Hematopoietic multipotent progenitor cell treated with erythropoietin and hydrocortisone succinate and interleukin-3 and kit ligand, for 4 days (in vitro differentiated cells): Measurements from ENCODE around the gene TMEM79.

Source experiments
- DNase-seq: peaks from one replicate; pipeline ENCODE4 v3.0.0-alpha.2; 2015

Gene TMEM79

GRCh38 chr1:156284112-156284511 is at the start of gene TMEM79:
TSS of gene TMEM79 (plus strand) at chr1:156284325. CDS start at chr1:156285227, 902 bp downstream.
- no peak for DNase-seq

GRCh38 chr1:156236164-156236563 is 48.0 kb upstream of the TMEM79 start:
- DNase-seq, result no peak

- no peak for DNase-seq
Measured at GRCh38 chr1:156238248-156238647, 45.9 kb upstream of the TMEM79 start.

GRCh38 chr1:156241311-156241811 is 42.8 kb upstream of the TMEM79 start:
- DNase-seq, result peak; percentile 26

- peak; percentile 21 for DNase-seq
Measured at GRCh38 chr1:156241926-156242325, 42.2 kb upstream of the TMEM79 start, which contains the start of gene BGLAP. TSS of gene BGLAP (plus strand) at chr1:156242184. CDS start at chr1:156242232, 48 bp downstream.

- no peak for DNase-seq
Measured at GRCh38 chr1:156242738-156243137, 41.4 kb upstream of the TMEM79 start.

- DNase-seq, result no peak
Measured at GRCh38 chr1:156244126-156244525, 40.0 kb upstream of the TMEM79 start.

GRCh38 chr1:156244712-156245111 is 39.4 kb upstream of the TMEM79 start:
- DNase-seq, result no peak

GRCh38 chr1:156245451-156246232 is 38.5 kb upstream of the TMEM79 start:
- peak; percentile 66 for DNase-seq

- peak; percentile 35 for DNase-seq
Measured at GRCh38 chr1:156246241-156246780, 37.8 kb upstream of the TMEM79 start.

GRCh38 chr1:156246781-156247459 is 37.2 kb upstream of the TMEM79 start:
- DNase-seq, result no peak

GRCh38 chr1:156247460-156248322 is 36.4 kb upstream of the TMEM79 start, which contains the start of gene PAQR6:
TSS of gene PAQR6 (minus strand) at chr1:156248056. CDS start at chr1:156246731, 1,325 bp downstream.
- DNase-seq, result no peak

GRCh38 chr1:156248323-156248683 is 35.8 kb upstream of the TMEM79 start:
- no peak for DNase-seq

GRCh38 chr1:156249593-156249992 is 34.5 kb upstream of the TMEM79 start:
- no peak for DNase-seq

- DNase-seq, result peak; percentile 81
Measured at GRCh38 chr1:156251527-156251926, 32.6 kb upstream of the TMEM79 start.

- no peak for DNase-seq
Measured at GRCh38 chr1:156253634-156254033, 30.5 kb upstream of the TMEM79 start.

GRCh38 chr1:156257711-156258110 is 26.4 kb upstream of the TMEM79 start:
- peak; percentile 48 for DNase-seq

- DNase-seq, result no peak
Measured at GRCh38 chr1:156258859-156259258, 25.3 kb upstream of the TMEM79 start.

- DNase-seq, result peak; percentile 58
Measured at GRCh38 chr1:156259805-156260204, 24.3 kb upstream of the TMEM79 start.

GRCh38 chr1:156260896-156261295 is 23.2 kb upstream of the TMEM79 start:
- DNase-seq, result no peak

- DNase-seq, result no peak
Measured at GRCh38 chr1:156262461-156263287, 21.5 kb upstream of the TMEM79 start.

GRCh38 chr1:156263288-156263655 is 20.9 kb upstream of the TMEM79 start:
- no peak for DNase-seq
